GM04504 (cell line): ENCODE data around the gene GRM5.
"Not testable (repeated sequence)": the region's sequence is repeated elsewhere in the genome, so short reads cannot be mapped to it uniquely, and the experiment has no call there.

Source experiments
- DNase-seq: peaks from one replicate; pipeline ENCODE4 v3.0.0-alpha.2; 2012; ENCODE audit warnings: low read depth

GRM5 gene

DNA sequence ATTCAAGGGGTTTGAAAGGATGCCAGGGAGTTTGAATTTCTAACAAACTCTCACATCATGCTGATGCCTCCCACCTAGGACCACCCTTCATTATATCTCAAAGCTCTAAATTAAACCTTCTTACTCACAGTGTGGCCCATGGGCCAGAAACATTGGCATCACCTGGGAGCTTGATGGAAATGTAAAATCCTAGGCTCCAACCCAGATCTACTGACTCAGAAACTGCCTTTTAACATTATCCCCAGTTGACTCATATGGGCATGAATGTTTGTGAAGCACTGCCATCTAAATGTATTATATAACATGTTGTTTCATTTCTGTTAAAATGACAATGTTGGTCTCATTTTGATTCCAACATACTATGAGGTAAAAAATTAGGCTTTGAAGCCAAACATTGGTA is 90.3 kb downstream of the GRM5 start:
- not testable (repeated sequence) for DNase-seq

DNA sequence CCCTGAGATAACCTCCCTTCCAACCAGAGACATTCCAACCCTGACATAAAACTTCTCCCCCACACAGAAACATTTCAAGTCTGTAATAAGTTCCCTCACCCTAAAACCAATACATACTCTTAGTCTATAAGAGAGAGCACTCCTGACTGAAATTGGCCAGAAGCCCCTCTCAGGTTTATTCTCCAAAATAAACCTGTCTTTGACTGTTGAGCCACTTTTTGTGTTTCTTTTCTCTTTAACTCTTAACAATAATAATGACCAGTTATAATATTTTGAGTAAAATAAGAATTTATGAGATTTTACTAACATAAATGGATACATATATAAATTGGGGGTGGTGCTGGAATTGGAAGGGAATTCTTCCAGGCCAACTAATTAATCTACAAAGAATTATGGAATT is 93.6 kb downstream of the GRM5 start:
- no peak for DNase-seq

DNA sequence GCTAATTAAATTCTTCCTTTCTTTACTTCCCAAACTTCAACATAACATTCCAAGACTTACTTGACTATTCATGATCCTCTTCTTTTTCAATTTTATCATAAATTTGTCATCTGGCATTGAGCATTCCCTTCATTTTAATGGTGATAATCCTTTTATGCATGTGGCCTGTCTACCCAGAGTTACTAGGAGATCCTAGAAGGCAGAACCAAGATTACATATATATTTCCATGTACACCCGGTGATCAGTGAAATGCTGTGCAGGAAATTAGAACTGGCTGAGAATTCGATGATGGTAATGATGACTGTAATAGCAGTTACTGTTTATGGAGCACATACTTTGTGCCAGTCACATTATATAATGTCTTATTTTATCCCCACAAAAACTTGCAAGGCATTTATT is 104.2 kb downstream of the GRM5 start:
- DNase-seq, result not testable (repeated sequence)

DNA sequence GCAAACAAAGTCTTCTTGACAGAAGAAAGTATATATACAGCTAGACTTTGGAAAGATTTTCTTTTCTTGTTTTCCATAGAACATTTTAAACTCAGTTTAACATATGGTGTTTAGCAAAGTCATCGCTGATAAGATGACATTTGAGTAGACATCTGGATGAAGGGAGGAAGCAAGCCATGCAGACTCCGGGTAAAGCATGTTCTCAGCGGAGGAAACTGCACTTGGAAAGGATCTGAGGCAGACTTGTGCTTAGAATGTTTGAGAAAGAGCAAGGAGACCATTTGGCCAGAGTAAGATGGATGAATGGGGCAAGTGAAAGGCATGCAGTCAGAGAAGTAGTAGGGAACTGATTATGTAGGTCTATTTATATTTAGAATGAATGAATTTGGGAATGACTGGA is 105.9 kb downstream of the GRM5 start:
- not testable (repeated sequence) for DNase-seq

DNA sequence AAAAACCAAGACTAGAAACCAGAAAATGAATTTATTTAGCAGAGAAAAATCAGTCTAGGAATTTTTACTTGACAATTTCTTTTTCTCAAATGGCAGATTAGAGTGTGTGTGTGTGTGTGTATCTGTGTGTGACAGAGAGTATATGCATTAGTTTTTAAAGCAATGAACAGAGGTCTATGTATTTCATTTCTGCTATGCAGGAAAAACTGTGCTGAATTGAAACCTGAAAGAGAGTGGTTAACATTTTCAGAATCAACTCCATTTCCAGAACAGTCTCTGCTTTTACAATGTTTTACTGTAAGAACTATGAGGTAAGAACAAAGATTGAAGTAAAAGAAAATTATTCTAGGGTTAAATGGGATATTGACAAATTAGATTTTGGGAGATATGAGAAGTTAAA is 114.8 kb downstream of the GRM5 start:
- no peak for DNase-seq

DNA sequence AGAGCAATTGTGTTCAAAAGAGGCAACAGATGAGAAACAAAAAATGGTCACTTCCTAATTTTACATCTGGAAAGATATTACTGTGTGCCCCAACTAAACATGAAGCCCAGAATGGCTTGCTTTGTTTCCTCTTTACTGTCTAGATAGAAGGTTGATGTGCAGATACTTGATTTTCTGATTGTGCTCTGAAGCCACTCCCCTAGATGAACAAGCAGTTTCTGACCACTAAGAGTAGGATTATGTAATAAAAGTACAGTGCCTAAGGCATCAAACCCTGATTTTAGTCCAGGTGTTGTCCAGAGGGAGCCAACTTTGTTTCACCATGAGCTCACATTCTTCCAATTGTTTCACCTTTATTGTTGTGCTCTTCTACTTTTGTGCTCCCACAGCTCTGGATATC is 116.9 kb downstream of the GRM5 start:
- not testable (repeated sequence) for DNase-seq

DNA sequence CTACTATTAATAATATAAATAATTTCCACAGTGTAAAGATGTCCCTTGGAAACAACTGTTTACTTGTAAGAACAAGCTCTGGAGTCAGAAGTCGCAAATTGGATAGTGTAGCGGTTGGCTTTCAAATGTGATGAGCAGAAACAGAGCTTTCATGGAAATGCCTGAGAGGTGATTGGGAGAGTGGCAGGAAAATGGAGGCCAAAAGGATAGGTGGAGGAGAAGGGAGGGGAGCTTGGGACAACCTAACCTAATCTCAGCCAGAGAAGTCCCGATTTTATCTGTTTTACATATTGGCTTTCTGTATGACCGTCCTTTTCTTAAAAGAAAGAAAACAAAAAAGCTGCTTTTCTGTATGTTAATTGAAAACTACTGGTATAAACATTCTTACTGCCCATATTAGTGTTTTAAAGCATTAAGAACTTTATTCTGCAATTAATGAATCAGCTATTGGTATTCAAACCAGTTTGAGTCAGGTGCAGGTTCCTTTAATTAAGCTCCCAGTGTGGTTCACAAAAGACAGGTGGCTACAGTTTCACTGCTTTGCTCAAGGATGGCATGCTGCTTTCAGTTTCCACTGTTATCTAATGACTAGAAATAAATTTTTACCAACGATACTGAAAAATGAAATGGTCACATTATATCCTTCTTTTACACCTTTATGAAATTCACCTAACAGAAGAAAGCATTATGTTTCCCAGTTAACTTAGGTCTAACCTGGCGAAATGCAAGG is 117.8 kb downstream of the GRM5 start:
- DNase-seq, result not testable (repeated sequence)

DNA sequence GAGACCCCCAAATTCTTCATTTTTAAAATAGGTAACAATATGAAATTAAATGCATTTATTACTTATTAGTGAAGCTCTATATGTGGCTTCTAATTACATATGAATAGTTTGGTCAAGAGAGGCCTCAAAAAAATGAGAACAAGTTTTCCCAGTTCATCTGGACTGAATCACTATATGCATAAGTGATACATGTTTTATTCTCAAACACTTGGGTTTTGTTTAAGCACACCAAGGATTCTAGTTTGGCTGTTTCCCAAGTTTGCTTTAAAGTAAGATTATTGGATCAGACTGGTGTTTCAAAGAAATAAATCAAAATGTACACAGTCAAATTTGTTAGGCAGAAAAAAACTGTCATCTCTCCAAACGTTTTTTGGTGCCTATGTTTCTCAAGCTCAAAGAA is 136.1 kb downstream of the GRM5 start:
- not testable (repeated sequence) for DNase-seq

DNA sequence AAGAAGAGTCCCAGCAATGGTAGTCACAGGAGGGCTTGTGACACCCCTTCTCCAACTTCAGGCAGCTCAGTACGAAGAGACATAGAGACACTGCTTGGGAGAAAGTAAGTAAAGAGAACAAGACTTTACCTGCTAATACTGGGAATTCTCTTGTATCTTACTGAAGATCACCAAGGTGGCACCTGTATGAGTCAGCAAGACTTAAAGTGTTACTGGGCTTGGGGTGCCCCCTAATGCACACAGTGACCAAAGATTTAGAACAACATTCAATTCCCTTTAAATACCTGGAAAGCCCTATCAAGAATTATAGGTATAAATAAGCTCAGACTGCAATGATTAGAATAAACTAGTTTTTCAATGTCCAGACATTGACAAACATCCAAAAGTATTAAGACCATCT is 148.7 kb downstream of the GRM5 start:
- DNase-seq, result not testable (repeated sequence)

DNA sequence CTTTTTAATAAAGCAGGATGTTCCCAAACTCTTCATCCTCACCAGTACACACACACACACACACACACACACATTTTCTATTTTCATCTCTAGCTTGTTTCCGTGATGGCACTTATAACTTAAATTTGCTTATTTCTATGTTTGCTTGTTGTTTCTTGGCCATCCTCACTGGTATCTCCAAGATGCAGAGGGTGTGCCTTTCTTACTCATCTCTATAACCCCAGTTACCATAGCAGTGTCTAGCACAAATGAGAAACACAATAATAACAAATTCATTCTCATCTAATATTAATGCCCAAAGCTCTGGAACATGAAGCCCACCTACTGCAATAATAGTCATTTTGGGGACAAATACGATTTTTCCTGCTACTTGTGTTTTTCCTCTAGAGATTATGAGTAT is 156.3 kb downstream of the GRM5 start:
- DNase-seq, result no peak

DNA sequence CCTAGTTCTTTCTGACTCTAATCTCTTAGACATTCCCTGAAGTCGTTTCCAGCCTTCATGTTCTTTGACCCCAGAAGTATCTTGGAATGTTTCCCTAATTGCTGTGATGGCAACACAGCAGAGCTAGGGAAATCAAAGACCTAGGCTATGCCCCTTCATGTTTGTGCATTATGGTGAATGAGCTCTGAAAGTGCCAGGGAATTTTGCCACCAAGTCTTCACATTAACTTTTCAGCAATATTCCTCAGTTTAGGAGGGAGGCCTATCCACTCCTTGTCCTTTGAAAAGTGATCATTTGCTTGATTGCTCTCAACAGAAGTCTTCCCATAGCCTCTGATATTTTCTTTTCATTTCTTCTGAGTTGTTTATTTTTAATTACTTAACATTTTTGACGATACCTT is 164.3 kb downstream of the GRM5 start:
- not testable (repeated sequence) for DNase-seq

DNA sequence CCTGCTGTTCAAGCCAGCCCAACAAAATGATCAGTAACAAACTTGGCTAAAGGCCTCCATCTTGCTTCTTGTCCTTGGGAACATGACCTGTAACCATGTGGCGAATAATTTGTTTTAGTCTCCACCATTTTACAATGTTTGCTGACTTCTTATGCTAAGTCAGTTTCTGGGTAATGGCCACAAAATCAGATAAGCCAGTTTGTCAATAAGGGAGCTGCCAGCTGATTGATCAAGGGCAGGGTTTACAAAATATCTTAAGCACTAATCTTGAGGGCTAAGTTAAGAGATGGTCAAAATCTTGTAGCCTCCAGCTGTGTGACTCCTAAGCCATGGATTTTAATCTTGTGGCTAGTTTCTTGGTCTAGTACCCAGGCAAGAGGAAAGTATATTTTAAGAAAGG is 176.9 kb downstream of the GRM5 start:
- not testable (repeated sequence) for DNase-seq

DNA sequence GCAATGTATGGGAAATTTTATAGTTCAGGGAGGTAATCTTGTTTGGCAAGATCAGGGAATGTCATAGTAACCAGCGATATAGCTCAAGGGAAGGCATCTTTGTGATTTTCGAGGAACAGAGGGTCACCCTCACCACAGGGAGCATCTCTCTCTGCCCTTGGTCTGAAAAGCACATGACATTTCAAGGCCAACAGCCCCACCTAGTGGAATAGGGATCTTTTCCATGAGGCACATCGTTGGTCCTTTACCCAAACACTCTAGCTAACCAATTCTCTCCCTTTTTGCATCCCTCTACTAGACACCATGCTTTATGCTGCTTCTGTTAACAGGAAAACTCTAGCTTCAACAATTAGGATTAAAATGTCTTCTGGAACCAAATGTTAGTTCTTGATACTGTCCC is 179.0 kb downstream of the GRM5 start:
- DNase-seq, result peak; percentile 17

DNA sequence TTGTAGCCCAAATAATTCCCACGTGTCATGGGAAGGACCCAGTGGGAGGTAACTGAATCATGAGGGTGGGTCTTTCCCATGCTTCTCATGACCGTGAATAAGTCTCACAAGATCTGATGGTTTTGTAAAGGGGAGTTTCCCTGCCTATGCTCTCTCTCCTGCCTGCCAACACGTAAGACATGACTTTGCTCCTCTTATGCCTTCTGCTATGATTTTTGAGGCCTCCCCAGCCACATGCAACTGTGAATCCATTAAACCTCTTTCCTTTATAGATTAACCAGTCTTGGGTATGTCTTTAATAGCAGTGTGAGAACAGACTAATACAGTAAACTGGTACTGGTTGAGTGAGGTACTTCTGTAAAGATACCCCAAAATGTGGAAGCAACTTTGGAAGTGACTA is 183.0 kb downstream of the GRM5 start:
- DNase-seq, result not testable (repeated sequence)

DNA sequence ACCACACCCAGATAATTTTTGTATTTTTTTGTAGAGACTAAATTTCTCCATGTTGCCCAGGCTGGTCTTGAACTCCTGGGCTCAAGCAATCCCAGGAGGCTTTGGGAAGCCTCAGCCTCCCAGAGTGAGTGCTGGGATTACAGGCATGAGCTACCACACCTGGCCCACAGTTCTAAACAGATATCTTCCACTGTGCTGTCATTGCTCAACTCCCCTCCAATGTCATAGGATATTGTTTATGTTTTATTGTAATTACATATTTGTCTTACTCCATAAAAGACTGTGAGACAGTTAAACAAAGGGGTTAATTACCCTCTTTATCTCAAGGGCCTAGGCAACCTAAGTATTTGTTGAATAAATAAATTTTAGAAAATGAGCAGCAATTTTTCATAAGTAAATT is 204.2 kb downstream of the GRM5 start:
- no peak for DNase-seq

DNA sequence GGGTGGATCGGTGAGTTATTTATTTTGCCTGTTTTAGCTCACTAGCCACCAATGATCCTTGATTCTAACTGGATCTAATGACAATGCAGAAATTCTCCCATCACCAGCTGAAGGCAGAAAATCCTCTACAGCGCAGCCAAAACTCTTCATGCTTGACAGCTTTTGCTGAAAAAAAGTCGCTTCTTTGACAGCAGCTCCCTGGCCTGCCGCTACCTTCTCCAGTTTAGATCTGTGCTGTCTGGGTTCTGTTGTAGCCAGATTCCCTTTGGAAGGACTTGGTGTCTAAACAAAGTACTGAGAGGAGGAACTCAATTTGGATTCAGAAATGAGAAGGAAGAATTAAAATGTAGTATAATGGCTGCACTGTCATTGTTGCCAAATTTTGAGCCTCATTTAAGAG is 205.4 kb downstream of the GRM5 start:
- not testable (repeated sequence) for DNase-seq

DNA sequence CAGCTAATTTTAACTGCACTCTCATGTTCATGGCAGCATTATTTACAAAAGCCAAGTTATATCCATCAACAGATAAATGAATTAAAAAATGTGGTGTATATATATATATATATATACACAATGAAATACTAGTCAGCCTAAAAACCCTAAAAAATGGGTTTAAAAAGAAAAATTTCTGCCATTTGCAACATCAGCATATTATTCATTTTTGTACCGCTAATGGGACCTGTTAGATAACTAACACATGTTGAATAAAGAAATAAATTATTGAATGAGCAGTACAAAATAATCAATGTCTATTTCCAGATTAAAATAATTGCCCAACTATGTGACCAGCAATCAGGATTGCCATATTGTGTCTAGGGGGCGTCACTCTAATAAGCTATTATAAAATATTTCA is 211.8 kb downstream of the GRM5 start:
- DNase-seq, result not testable (repeated sequence)

DNA sequence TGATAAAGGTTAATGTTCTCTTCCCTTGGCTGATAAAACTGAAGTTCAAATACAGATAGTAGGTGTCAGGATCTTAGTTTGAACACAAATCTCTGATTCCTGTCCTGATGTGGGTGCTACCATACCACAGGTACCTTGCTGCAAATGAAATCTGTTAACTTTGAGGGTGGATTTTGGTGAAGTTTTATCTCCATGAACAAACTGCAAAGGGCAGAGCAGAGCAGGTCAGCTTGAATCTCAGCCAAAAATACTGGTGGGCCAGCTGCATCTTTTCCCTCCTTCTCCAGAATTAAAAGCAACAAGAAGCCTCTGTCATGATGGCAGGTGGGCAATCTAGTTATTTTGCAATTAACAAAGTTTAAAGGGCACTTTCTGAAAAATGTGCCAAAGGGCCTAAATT is 214.2 kb downstream of the GRM5 start:
- DNase-seq, result not testable (repeated sequence)

DNA sequence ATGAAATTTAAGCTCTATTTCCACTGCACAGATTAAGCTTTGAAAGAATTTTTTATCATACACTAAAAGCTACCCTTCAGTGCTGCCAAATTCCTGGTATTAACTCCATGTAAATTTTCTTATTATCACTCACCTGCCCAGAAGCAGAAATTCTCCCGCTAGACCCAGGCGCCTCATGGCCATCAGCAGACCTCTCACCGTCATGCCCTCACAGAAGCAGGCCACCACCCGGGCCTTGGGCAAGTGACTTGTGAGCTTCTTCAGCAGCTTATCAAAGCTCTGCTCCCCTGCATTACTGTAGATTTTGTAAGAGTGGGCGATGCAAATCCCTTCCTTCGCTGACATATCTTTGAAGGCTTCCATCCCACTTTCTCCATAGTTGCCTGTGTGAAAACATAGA is 216.0 kb downstream of the GRM5 start:
- not testable (repeated sequence) for DNase-seq

DNA sequence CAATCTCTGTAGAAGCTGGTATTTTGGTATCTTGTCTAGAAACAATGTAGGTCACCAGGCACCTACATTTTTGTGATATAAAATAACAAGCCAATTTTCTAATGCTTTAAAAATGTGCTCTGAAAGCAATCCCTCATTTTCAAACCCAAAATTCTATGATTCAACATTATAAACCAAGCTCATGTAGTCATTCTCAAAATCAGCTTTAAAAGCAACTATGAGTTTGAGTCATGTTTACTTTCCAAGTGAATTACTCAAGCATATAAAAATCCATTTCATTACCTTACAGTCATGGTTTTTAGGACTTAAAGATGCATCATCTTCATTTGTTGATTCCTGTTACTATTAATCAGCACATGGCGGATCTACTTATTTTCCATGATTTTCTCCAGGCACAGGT is 216.4 kb downstream of the GRM5 start:
- DNase-seq, result peak; percentile 38

DNA sequence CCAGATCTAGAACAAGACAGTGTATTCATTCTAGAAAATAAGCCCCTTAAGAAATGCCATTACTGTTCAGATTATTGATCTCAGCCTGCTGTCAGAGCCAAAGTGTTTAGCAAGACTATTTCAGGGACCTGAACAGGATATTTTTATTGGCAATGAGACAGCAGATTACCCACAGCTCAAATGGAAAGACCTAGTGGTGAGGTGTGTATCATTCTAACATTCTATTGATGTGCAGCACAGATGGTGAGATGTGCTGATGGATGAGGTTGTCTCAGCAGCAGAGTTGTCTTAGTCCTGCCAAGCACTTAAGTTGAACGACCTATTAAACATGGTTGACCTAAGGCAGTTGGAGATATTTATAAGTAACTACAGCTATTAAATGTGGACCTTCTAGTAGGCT is 219.5 kb downstream of the GRM5 start:
- DNase-seq, result not testable (repeated sequence)

DNA sequence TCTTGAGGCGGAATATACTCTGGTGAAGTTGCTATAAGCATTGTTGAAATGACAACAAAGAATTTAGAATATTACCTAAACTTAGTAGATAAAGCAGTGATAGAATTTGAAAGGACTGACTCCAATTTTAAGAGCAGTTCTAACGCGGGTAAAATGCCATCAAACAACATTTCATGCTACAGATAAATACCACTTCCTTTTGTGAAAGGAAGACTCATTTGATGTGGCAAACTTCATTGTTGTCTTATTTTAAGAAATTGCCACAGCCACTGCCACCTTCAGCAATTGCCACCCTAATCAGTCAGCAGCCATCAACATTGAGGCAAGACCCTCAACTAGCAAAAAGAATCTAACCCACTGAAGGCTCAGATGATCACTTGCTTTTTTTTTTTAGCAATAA is 220.8 kb downstream of the GRM5 start:
- DNase-seq, result not testable (repeated sequence)

DNA sequence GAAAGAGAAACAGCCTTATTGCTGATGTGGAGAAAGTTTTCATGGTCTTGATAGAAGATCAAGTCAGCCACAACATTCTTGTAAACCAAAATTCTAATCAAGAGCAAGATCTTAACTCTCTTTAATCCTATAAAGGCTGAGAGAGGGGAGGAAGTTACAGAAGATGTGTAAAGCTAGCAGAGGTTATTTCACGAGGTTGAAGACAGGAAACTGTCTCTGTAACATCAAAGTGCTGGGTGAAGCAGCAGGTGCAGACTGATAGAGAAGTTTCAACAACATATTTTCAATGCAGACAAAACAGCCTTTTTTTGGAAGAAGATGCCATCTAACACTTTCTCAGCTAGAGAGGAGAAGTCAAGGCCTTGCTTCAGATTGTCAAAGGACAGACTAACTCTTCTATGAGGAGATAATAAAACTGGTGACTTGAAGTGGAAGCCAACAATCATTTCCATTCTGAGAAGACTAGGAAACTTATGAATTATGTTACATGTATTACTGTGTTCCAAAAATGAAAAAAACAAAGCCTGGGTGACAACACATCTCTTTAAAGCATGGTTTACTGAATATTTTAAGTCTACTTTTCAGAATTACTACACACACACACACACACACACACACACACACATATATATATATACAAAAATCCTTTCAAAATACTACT is 221.9 kb downstream of the GRM5 start:
- not testable (repeated sequence) for DNase-seq

DNA sequence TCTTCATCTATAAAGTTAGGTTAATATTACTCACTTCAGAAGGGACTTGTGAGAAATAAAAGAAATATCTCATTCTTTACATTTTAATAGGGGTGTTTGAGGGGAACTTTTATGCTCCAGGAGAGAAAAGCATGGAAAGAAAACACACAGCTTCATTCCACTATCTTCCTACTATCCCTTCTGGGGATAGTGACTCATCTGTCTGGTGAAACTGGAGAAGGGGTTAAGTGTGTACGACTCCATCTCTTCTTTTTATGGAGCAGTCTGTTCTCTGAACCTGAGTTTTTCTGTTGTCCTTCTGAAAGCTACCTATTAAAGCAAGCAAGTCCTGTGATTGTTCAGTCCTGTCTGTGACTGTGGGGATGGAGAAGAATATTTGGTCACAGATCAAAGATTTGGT is 227.6 kb downstream of the GRM5 start:
- not testable (repeated sequence) for DNase-seq
